ENCODE results near the gene ADGRA1.

Gene ADGRA1

DNA sequence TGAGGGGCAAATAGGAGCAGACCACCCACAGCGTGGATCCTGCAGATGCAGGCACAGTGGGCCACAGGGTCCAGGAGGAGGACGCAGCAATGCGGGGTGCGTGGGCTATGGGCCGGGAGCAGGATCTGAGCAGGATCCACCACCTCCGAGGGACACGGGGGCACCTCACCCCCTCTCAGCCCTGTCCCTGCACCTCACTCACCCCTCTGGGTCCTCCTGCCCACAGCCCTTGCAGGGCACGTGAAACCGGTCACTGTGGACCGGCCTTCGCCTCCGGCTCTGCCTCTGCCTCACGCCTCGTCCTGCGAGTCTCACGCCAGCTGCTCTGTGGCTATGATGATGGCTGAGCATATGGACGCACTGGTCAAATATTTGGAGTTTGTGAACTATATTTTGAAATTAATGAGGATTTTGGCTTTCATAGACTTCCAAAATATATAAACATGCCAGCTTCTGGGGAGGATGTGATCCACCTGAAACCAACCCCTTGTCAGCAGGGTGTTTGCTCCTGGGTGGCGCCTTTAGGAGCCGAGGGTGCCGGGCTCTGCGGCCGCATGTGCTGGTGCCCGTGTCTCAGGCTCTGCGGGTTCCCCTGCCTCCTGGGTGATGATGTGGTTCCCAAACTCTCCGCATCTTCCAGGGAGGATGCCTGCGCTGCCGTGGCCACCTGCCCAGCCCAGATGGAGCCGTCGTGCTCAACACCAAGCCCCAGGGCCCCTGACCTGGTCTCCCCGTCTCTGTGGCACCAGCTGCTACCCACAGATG lies 11.3 kb upstream of the ADGRA1 start:
- DNase-seq (ENCODE audit: low read depth, low spot score), result no peak

DNA sequence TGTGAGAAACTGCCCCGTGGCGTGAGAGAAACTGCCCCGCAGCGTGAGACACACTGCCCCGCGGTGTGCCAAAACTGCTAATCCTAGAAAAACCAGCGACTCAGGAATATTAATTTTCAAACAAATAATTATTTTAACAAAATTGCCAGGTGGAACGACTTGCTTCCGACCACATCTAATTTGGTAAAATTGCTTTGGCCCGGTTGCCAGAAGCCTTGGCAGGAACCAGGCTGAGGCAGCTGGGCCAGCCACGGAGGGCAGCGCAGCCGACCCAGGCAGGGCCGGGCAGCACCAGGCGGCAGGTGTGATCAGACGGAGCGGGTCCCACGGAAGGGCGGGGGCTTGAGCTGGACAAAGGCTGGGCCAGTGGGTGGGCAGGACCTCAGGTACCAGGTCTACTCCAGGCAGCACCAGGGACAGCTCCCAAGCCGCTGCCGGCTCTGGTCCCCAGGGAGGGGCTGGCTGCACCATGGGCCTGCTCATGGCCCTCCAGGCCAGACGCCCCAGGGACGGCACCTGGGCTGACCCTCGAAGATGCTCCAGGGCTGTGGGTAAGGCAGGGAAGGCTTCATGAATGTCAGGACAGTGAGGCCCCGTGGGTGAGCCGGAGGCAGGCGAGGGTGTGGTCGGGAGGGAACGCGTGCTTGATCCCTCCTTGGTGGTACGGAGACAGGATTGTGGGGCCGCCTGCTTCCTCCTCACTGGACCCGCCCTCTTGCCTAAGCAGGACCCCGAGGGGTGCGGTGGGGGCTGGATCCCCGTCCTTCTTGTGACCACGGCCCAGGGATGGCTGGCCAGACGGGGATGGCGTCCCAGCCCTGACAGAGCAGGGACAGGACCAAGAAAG lies 7.7 kb upstream of the ADGRA1 start:
- DNase-seq (ENCODE audit: low read depth, low spot score), result peak; percentile 17

DNA sequence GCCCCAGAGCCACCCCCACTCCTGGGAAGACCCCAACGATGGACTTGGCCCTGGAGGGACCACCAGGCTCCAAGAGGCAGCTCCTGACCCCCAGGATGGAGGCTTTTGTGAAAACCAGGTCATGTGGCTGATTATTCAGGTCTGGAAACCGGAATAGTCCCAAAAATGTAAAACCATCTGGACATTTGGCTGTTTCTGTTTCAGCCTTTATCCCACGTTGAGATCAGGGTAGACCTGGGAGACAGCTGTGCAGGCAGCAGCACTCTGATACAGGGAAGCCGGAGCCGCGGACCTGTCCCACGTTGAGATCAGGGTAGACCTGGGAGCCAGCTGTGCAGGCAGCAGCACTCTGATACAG lies 7.1 kb upstream of the ADGRA1 start:
- DNase-seq (ENCODE audit: low read depth, low spot score), result no peak

DNA sequence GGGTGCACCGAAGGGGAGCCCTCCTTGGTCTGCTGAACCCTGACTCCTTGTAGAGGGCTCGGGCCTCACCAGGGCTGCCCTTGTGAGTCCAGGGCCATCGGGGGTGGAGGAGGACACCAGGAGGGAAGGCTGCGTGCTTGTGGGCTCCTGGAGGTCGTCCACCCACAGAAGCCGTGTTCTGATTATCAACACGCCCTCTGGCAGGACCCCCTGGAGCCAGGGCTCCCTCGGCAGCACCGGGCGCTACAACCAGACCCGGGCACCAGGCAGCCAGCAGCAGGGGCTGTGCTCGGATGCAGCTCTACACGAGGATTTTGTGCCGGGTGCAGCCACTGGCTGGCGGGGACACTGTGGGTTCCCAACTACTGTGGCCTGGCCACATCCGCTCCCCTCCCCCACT lies 6.1 kb upstream of the ADGRA1 start:
- no peak for DNase-seq (ENCODE audit: low read depth, low spot score)

DNA sequence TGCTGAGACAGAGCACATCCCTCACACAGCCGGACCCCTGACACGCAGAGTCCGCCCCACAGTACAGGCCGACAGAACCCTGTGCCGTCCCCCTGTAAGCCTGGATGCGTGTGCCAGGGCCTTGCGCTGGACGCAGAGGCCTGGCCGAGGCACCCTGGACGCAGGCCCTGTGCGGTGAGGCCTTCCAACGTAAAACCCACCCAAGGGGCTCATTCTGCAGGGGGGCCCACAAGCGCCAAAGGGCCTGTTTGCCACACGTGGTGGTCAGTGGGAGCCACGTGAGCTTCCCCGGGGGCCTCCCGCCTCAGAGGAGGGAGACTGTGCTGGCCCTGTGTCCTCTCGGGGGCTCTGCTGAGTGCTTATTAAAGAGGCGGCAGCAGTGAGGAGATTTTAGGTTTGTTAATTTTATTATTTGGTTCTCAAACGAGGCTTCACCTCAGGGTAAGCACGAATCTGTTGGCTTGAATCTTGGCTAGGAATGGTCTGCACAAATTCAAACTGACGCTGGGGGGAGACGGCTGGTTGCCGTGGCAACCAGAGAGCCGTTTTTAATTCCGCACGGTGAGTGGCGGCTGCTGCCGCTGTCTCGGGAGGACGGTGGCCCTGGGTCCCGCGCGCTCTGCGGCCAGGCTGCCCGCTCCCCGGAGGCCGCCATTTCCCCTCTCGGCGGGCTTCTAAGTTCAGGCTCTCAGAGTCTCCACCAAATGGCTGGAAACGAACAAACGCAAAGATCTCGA lies 4.9 kb upstream of the ADGRA1 start:
- DNase-seq (ENCODE audit: low read depth, low spot score), result no peak

DNA sequence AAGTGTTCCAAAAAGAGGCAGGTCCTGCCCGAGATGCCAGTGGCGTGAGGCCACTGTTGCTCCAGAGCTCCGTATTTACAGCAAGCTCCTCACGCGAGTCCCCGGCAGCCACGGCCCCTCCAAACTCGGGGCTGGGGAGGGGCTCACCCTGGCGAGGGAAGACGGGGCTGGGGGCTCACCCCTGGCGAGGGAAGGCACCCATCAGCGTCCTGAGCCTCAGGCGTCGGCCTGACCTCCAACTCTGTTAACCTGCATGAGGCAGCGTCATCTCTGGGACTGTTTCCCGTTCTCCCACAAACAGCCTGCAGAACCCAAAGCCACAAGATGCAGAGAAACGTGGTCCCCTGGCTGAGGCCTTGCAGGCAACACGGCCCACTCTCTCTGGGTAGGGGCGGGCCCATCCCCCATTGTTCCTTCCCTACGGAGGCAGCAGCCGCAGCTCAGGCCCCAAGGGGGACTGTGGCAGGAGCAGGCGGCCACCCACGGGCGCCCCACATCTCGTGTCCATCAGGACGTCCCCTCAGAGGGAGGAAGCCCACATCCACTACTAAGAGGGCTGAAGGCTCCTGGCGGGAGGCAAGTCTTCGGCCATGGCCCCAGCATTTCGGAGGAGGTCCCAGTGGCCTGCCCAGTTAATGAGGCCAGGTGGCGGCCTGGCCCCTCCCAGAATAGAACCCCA lies 4.2 kb upstream of the ADGRA1 start:
- no peak for DNase-seq (ENCODE audit: low read depth, low spot score)

DNA sequence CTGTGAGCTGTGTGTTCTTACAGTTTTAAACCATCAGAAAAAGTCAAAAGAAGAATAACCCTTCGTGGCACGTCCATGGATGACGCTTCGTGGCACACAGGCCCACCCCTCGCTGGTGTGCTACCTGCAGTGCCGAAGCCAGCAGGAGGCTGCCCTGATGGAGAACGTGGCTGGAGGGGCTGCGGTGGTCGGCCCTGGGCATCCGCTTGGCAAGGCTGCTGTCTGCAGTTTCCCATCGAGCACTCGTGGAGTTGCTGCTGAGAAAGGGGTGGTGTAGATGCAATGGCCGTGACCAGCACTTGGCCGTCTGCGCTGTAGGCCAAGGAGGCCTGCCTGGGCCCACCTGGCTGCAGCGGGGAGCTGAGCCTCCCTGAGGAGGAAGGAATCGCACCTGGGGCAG lies 3.2 kb upstream of the ADGRA1 start:
- DNase-seq (ENCODE audit: low read depth, low spot score), result no peak

DNA sequence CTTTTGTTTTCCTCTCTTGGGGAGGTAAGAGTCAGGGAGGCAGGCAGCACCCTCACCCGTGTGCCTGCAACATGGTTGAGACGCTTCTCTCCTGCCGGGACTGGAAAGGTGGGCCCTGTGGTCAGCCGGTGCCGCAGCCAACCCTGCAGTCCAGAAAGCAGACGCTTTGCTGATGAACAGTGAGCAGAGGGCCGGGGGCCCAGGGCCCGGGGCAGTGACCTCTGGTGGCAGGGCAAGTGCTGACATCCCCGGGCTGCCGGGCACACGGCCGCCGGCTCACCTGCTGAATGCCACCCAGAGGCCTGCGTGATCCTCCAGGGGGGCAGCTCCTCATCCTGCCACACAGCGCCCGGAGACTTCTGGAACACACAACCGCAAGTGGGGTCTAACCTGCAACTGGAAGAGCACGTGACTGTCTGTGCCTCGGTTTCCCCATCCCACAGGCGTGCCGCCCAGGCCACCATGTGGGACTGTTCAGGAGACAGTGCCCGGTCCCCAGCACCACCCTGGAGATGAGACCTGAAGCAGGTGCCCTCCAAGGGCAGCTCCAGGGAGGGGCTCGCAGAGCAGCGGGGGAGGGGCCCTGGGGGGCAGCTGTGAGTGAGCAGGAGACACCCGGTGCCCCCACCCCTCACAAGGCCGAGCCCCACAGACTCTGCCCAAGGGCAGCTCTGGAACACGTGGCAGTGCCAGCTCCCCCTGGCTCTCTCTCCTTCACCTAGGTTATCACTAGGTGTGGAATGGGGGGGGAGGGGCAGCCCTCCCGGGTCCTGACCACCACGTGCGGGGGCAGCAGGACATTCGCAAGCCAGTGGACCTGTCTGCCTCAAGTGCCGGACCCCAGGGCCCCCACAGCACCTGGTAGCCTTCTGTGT lies 2.2 kb upstream of the ADGRA1 start:
- DNase-seq (ENCODE audit: low read depth, low spot score), result no peak

DNA sequence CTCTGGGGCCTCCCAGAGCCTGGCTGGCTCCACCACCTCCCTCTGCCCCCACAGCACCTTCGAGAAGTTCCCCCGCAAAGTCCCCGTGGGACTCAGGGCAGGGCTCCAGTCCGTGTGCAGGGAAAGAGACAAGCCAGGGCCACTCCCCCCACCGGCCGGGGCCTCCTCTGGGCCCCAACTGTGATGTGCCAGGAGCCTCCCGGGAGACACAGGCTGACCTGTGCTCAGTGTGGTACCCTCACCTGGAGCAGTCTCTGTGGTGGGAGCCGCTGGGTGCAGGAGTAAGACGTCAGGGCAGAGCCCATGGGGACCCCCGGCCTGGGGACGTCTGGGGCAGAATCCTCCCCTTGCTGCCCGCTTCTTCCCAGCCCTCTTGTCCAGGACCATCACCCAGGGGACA lies 1.5 kb upstream of the ADGRA1 start:
- no peak for DNase-seq (ENCODE audit: low read depth, low spot score)

DNA sequence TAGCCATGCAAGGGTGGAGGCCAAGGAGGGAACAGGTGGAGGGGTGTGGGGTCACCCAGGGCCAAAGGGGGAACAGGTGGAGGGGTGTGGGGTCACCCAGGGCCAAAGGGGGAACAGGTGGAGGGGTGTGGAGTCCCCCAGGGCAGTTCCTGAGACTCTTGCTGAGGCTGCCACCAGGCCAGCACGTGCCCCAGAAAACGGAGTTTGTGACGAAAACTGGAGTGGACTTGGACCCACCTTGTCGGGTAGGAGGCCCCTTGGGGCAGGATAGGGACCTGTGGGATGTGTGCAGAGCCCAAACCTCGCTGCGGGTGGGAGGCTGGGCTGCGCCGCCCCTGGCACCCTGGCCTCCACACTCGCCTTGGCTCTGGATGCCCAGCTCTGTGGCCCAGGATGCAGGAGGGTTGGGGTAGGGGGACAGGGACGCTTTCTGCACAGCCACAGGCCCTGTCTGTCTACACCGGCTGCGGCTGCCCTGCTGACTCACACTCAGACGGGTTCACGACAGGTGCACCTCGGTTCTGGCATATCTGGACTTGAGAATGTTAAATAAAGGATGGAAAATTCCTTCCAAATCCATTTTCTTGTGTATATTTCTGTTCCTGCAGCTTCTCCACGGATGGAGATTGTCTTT lies 562 bp upstream of the ADGRA1 start:
- no peak for DNase-seq (ENCODE audit: low read depth, low spot score)

DNA sequence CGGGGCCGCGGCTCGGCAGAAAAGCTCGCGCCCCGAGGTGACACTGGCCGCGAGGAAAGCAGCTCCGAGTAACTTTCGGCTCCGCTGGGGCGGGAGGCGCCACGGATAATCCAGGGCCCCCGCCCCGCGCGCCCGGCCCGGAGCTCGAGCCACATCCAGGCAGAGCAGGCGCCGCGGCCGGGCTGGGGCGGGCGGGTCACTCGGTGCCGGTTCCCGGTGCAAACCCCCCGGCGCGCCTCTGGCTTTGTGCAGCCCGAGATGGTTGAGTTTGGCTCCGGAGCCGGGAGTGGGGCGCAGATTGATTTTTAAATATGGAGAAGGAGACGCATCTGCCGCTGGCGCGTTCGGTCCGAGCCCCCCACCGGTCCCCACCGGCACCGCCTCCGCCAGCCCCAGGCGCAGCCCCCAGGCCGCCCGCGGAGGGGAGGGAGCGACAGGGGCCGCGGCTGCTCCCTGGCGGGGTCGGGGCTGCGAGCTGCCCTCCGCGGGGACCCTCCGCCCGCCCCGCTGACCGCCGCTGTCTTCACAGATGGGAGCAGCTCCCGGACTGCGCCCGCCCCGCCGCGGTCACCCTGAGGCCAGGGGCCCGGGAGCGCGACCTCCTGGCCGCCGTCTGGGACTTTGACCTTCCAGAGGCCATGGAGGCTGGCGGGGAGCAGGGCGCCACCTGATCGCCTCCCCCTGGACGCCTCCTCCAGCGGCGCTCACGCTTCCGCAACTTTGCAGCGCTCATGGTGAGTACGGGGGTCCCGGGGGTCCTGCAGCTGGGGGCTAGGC lies 643 bp downstream of the ADGRA1 start:
- DNase-seq (ENCODE audit: low read depth, low spot score), result no peak

DNA sequence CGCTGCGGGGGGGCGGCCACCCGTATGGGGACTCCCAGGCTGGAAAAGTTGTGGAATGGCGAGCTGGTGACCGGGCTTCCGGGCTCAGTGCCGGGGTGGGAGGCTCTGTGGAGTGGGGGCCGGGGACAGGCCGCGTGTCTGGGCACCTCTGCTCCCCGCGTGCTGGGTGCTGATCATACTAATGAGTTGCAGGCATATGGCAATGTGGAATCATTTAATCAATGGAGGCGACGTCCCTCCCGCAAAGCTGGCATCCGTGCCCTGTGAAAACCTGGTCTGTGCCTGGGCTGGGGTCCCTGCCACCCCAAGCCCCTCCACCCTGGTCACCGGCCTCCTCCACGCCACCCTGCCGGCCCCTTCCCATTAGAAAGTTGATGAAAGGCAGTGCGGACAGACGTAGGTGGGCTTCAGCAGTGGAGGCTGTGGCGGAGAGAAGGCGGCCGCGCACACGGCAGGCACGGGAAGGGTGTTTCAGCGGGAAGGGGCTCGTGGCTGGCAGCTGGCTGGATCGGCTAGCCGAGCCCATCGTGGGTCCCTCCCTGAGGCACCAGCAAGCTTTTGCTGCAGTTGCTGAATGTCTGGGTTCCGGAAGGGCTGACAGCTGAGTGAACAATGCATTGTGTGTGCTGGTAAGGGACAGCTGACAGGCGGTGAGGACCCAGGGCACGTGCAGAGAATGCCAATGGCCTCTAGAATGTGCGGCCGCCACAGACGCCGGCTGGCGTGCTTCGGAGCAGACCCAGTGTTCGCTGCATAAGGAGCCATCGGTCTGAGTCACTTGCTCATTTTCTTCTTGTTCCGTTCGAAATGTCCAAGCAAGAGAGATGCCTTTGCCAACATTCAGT lies 1.5 kb downstream of the ADGRA1 start:
- DNase-seq (ENCODE audit: low read depth, low spot score), result no peak

DNA sequence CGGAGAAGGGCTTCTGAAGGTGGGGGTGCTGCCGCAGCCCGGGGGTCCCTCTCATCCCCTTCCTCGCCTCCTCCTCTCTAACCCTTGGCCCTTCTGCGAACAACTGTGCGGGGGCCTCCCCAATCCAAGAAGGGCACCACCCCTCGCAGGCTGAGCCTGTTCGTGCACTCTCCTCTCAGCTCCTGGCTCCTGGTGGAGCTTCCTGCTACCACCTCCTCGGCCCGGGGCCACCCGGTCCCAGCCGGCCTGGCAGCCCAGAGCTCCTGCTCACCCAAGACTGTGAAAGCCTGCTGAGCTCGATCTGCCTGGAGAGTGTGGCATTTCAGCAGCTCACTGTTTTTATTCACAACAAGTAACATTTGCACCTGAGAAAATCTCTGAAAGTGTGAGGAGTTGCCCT lies 2.4 kb downstream of the ADGRA1 start:
- no peak for DNase-seq (ENCODE audit: low read depth, low spot score)

DNA sequence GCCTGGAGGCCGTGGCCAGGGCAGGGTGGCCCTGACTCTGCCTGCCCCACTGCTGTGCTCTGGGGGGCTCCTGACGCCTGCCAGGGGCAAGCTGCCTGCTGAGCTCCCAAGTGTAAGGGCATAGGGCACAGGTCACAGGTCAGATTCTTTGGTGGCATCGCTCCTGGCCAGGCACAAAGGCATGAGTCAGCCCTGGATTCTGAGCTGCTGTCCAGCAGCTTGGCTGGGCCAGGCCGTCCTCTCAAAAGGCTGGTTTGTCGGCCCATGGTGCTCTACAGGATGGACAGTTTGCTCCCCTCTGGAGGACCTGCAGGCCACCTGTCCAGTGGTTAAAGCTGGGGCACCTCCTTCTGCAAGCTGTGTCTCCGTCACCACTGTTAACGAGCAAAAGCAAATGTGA lies 2.9 kb downstream of the ADGRA1 start:
- DNase-seq (ENCODE audit: low read depth, low spot score), result no peak

DNA sequence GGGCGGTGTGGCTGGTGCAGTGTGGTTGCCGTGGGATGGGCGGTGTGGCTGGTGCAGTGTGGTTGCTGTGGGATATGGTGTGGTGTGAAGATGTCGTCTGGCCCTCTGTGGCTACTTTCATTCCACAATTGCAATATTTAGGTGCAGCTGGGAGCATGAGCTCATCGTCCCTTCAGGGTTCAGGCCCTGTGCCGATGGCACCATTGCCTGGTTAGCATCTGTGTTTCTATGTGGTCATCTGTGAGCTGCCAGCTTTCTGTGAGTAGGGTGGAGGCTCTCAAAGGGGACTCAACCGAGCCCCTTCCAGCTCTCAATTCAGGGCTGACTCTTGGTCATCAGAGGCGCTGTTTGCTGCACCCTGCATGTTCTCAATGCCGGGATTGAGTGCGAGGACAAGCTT lies 3.6 kb downstream of the ADGRA1 start:
- DNase-seq (ENCODE audit: low read depth, low spot score), result no peak

DNA sequence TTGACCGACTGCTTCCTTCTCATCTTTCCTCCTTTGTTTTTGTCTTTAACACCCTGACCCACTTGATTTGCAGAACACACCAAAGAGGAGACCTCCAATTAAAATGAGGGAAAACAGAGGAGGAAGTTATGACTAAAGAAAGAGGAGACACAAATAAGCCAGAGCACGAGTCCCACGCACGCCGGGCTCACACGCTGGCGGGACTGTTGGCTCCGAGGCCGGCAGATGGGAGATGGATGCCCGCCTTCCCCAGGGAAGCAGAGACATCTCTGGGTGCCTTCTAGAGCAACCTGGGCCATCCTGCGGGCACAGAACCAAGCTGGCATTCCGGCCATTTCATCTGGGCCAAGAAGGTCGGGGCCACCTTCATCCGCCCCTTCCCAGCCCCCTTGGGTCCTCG lies 5.6 kb downstream of the ADGRA1 start:
- DNase-seq (ENCODE audit: low read depth, low spot score), result no peak

DNA sequence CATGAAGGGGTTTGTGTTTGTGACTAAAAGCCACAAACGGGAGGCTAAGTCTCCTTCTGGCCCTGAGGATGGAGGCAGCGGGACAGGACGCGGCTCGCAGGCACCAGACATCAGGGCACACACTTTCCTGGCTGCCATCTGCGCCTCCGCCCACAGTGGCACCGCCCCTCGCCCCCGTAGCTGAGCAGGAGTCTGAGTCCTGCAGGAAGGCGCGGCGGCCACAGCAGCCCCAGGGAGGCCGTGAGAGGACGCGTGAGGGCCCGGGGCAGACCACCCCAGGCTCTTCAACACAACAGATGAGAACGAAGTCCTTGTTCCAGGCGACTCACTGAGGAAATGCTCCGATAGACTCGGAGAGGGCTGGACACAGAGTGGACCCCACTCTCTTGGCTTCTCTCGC lies 6.6 kb downstream of the ADGRA1 start:
- no peak for DNase-seq (ENCODE audit: low read depth, low spot score)

DNA sequence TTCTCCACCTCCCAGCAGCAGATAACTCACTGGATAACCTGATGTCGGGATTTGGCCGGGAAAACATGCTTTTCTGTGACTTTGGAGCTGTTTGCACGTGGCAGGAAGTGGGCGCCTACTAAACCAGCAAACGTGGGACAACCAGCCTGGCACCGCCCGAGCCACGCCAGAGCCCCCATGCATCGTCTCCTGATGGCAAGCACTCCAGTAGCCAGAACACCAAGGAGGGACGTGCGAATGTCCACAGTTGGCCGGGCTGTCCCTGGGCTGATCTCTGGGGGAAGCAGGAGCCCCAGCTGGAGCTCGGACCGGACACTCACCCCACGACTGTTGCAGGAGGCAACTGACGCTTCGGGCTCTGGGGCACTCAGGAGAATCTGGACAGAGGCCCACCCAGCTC lies 7.1 kb downstream of the ADGRA1 start:
- no peak for DNase-seq (ENCODE audit: low read depth, low spot score)

DNA sequence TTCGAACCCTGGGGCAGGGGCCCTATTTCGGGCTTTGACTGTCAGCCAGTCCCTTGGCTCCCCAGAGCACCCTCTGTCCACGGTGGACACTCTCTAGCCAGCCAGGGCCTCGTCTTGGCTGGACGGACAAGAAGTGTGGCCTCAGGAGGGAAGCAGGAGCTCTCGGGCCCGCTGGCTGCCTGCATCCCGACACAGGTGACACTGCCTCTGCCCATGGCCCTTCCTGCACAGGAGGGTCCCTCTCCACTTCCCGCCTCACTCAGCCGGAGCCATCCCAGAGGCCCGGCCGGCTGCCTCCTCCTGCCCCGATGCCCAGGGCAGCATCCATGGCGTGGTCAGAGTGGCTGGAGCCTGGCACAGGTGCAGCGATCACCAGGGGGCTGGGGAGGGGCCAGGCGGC lies 7.9 kb downstream of the ADGRA1 start:
- DNase-seq (ENCODE audit: low read depth, low spot score), result no peak

Measured in iPS DF 19.7 (cell line).